ENCODE data around the gene P2RX3.

P2RX3 gene

GRCh38 chr11:57379732-57380131 lies 41.6 kb downstream of the P2RX3 start:
- TF ChIP-seq ZFX (IDR thresholded peaks at IDR 0.05), result no peak
- no peak for TF ChIP-seq CTCF (conservative IDR thresholded peaks at IDR 0.05)
- no peak overlapping the region for H3K27ac ChIP-seq

GRCh38 chr11:57380975-57381374 lies 42.8 kb downstream of the P2RX3 start, which contains the start of gene PRG3:
Gene PRG3, minus strand, starts transcription at chr11:57381150. Its CDS starts 442 bp downstream, at chr11:57380708.
- no peak within 1 kb of the TSS for H3K27ac ChIP-seq
- TF ChIP-seq ZFX (IDR thresholded peaks at IDR 0.05) (no peak), CTCF (conservative IDR thresholded peaks at IDR 0.05) (no peak)

DNA sequence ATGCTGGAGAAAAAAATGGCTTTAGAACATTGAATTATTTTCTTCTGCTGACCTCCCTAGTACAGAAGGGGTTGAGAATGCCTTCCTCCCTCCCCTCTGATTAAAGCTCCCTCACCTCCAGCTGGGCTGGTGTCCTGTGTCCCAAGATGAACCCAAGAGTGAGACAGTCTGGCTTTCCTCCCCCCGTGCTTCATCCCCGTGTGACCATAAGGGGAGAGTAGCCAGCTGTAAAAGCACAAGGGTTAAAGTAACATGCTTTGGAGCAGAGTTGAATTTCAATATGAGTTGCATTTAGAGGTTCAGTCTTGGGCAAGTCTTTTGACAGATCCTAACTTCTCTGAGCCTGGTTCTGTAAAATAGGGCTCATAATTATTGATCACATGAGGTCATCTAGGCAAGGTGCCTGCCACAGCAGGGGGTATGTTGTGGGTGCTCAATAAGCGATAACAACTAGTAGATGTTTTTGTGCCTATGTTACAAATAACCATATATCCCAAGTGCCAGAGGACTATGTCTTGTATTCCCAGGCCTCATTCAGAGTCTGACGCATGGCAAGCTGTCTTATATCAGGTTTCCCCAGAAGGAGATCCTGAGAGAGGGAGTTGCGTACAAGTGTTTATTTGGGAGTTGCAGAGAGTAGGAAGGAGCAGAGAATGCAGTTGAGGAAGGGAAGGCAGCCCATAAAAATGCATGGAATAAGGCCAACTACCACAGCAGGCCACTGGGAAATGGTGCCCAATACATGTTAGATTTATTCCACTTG lies 48.2 kb downstream of the P2RX3 start:
- H3K27ac ChIP-seq, result no peak overlapping the region
- TF ChIP-seq ZFX (IDR thresholded peaks at IDR 0.05), result no peak
- TF ChIP-seq CTCF (conservative IDR thresholded peaks at IDR 0.05), result no peak

DNA sequence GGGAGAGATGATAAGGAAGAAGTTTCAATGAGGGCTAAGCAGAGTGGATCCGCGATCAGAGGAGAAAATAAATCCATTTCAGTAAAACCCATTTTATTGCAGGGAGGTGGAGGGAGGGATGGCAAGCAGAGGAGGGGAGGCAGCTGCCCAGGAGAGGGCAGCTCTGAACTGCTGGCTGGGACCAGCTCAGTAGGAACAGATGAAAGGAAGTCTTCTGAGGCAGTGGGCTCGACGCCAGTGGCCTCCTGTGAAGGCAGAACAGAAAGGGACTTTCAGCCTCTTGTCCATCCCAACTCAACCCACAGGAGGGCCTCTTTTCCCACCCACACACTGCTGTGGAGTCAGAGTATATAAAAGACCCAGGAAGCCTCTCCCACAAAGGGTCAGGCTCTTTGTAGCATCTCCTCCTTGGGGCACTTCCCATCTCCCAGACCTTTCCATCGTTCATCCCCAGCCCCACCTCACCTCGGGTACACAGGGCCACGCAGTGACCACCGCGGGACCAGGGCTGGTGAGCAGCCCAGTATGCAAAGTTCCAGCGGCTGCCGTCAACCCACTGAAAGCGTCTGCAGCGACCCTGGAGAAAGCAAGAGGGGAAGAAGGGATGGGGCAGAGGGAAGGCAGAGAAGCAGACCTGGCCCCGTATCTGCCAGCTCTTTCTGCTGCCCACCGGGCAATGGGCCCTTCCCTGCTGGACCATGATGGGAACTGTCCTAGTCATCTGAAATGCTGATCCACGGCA lies 49.3 kb downstream of the P2RX3 start:
- no peak overlapping the region for H3K27ac ChIP-seq
- TF ChIP-seq ZFX (IDR thresholded peaks at IDR 0.05), result no peak
- no peak for TF ChIP-seq CTCF (conservative IDR thresholded peaks at IDR 0.05)

GRCh38 chr11:57390535-57390934 lies 52.4 kb downstream of the P2RX3 start, which contains the start of gene PRG2:
Gene PRG2, minus strand, starts transcription at chr11:57390650. Its CDS starts 706 bp downstream, at chr11:57389944.
- TF ChIP-seq ZFX (IDR thresholded peaks at IDR 0.05) (no peak), CTCF (conservative IDR thresholded peaks at IDR 0.05) (no peak)
- H3K27ac ChIP-seq, result no peak within 1 kb of the TSS

- no peak overlapping the region for H3K27ac ChIP-seq
- TF ChIP-seq CTCF (conservative IDR thresholded peaks at IDR 0.05) (no peak), ZFX (IDR thresholded peaks at IDR 0.05) (no peak)
Measured at GRCh38 chr11:57391111-57391510, 53.0 kb downstream of the P2RX3 start.

- no peak for TF ChIP-seq ZFX (IDR thresholded peaks at IDR 0.05)
- TF ChIP-seq CTCF (conservative IDR thresholded peaks at IDR 0.05), result no peak
- no peak overlapping the region for H3K27ac ChIP-seq
Measured at GRCh38 chr11:57391539-57391938, 53.4 kb downstream of the P2RX3 start.

Measured in C4-2B (cell line).